GM18498 (cell line): ENCODE measurements around the gene RPUSD4.
A peak's percentile ranks its signal among the peaks of the same experiment; 100 is the strongest.
"Not testable (repeated sequence)": the region's sequence is repeated elsewhere in the genome, so short reads cannot be mapped to it uniquely, and the experiment has no call there.

ENCODE experiments used
- ATAC-seq: cut with Tn5 transposase; IDR thresholded peaks from one replicate; pipeline ENCODE4 v1.9.1; 2021; ENCODE audit warnings: mild to moderate bottlenecking, moderate library complexity; ENCODE audit not compliant: unreplicated experiment

Gene RPUSD4, protein sequence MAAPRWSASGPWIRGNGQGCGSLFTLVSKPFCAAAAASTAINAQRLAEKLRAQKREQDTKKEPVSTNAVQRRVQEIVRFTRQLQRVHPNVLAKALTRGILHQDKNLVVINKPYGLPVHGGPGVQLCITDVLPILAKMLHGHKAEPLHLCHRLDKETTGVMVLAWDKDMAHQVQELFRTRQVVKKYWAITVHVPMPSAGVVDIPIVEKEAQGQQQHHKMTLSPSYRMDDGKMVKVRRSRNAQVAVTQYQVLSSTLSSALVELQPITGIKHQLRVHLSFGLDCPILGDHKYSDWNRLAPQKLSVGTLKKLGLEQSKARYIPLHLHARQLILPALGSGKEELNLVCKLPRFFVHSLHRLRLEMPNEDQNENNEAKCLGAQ

DNA sequence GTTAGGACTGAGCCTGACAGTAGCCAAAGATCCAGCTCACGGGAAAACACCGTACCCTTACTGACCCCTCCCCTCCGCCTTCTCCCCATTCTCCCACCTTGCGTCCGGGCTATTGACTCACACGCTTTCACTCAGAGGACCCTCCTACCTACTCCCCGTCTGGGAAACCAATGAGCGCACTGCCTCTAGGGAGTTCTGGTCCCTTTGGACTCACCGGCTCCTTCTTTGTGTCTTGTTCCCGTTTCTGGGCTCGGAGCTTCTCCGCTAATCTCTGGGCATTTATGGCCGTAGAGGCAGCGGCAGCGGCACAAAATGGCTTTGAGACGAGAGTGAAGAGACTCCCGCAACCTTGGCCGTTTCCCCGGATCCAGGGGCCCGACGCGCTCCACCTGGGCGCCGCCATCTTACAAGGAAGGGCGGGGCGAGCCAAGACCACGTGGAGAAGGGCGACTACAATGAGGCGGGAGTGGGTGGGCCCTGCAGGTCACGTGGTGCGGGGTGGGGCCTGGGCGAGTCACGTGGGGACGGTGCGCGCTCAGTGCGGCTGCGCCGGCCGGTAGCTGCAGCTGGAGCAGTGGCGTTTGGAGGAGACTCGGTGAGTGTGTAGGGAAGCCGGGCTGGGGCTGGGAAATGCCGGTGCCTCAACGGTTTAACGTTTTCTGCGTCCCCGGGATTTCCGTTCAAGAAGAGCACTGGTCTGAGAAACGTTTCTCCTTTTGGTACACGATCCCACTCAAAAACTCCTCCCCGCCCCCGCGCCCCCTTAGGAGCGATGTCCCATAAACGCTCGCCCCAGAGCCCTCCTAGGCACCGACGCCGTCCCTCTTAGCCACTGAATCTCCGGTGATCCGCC, at the start of gene RPUSD4, which contains the start of gene FAM118B:
RPUSD4 (minus strand) TSS at position 415 of the 853 bp plus-strand sequence; CDS start at position 403, 12 bp downstream.
FAM118B (plus strand) TSS at position 547 of the 853 bp plus-strand sequence. CDS start 23,220 bp downstream, outside the sequence.
- ATAC-seq, result peak; percentile 96

DNA sequence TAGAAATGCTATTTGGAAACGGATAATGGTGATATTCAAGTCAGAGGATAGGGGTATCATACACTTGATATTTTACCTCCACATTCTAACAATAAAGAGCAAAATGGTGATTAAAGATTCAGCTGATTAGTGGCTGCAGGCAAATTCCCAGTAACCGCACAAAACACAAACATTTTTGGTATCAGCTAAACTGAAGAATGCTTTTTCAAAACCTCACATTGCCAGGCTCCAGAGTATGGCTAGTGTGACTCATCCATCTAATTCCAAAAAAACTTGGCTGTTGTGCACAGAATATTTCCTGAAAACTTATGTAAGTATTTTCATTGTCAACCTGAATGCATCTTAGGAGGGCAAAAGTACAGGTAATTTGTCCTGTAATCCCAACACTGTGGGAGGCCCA, 46.3 kb upstream of the RPUSD4 start:
- no peak for ATAC-seq

- no peak for ATAC-seq
These were observed 45.7 kb upstream of the RPUSD4 start for GRCh38 chr11:126257144-126257543.

GRCh38 chr11:126256216-126256615, 44.8 kb upstream of the RPUSD4 start:
- ATAC-seq, result no peak

GRCh38 chr11:126255507-126255906, 44.1 kb upstream of the RPUSD4 start:
- not testable (repeated sequence) for ATAC-seq

DNA sequence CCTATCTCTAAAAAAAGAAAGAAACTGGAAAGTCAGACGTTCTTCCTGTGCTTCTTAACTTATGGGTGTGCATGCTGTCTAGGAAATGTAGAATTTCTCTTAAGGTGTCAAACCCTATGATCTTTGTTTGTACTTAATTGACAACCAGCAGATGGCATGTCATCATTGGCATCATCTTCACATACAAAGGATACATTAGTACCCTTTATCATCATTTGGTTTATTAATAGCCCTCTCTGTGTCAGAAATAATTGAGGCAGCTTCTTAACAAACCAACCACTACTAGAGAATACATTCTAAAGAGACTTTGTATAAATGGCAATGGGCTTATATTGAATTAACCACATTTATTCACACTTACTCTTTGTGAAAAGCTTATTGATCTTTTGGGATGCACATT, 43.4 kb upstream of the RPUSD4 start:
- no peak for ATAC-seq

DNA sequence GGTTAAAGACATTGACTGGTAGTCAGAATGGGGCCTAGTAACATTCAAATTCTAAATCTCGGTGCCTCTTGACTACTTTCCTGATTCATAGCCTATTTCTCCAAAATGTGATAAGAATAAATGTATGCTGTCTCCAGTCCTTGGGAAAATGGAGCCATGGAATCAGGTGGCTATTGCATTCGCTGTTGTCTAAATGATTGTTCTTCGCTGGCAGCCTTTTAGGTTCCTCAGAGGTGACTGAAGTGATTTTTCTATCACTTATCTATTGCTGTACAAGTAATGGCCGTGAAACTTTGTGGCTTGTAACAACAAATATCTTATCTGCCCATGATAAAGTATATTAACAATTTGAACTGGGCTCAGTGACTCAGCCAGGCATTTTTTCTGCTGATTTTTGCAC, 41.8 kb upstream of the RPUSD4 start:
- no peak for ATAC-seq

DNA sequence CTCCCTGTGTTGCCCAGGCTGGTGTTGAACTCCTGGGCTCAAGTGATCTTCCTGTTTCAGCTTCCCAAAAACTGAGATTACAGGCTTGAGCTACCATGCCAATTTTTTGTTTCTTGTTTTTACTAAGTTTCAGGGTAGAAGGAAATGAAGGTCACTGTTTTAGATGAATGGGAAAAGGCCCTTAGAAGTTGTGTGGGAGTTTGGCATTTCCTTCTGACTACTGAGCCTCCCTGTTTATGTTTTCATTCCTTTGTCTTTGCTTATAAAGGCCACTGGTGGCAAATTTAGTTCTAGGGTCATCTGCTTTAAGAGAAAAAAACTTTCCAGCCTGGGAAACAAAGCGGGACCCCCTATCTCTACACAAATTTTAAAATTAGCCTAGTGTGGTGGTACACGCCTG, 35.2 kb upstream of the RPUSD4 start:
- no peak for ATAC-seq

- ATAC-seq, result no peak
These were observed 21.9 kb upstream of the RPUSD4 start for GRCh38 chr11:126233391-126233790.

- ATAC-seq, result no peak
These were observed 21.2 kb upstream of the RPUSD4 start for GRCh38 chr11:126232683-126233082.

DNA sequence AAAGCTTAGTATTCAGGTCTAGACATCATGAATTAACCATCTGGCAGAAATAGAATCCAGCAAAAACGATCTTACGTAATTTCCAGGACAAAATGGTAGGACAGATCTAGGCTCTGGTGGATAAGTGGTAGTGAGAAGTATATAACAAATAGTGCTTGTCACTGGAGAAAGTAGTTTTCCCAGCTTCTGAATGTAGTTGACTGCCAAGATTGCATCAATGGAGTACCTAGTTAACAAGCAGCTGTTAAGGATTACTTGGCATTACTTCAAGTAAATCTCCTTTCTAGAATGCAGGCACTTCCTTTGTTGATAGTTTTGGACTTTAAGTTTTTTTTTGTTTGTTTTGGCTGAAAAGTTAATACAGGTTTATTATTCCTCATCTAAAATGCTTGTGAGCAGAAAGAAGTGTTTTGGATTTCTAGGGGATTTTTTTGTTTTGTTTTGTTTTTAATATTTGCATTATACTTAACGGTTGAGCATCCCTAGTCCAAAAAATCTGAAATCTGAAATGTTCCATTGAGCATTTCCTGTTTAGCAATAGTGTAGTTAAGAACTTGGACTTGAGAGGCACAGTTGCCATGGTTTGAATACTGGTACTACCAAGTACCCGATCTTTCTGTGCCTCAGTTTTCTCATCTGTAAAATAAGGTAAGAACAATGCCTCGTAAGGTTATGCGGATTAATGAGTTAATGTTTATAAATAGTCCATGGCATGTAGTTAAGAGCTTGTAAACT, 20.4 kb upstream of the RPUSD4 start:
- no peak for ATAC-seq

- ATAC-seq, result no peak
These were observed 18.5 kb upstream of the RPUSD4 start for GRCh38 chr11:126229858-126230540.

- no peak for ATAC-seq
These were observed 15.1 kb upstream of the RPUSD4 start for GRCh38 chr11:126226334-126227084.

GRCh38 chr11:126225295-126225665, 13.8 kb upstream of the RPUSD4 start:
- ATAC-seq, result no peak

GRCh38 chr11:126224647-126225294, 13.3 kb upstream of the RPUSD4 start:
- no peak for ATAC-seq

DNA sequence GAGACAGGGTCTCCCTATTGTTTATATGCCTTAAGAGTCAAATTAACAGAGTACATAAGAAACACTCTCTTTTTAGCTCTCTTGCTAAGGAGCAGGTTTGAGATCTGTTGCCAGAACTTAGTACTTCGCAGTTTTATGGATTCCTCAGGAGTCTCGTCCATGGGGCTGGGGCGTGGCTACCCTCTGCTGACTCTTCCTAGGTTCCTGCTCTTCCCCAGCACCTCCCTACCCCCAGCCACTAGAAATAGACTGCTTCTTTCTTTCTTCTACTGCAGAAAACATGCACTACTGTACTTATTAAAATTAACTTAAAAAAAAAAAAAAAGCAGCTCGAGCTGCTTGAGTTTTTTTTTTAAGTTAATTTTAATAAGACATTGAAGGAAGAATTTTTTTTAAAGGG, 8.1 kb upstream of the RPUSD4 start:
- no peak for ATAC-seq

GRCh38 chr11:126217491-126217890, 6.0 kb upstream of the RPUSD4 start:
- no peak for ATAC-seq

- ATAC-seq, result no peak
These were observed 5.3 kb upstream of the RPUSD4 start for GRCh38 chr11:126216526-126217305.

DNA sequence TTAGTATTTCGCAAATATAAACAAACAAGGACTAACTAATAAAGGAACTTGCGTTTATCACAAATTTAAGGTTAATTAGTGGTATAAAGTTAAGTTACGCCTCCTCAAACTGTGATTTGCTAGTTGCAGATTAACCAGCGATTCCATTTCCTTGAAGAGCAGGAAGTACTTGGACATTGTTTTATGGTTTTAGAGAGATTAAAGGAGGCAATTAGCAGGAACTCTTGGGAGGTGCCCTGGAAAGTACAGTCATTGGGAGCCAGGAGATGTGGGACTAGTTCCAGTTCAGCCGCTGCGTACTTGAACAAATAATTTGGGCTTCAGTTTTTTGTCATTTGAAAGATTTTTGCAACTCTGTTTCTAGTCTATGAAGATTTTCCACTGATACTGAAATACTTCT, 3.4 kb upstream of the RPUSD4 start:
- no peak for ATAC-seq
